ENCODE data around the gene NAGLU.
A peak's percentile ranks its signal among the peaks of the same experiment; 100 is the strongest.

Gene NAGLU

GRCh38 chr17:42536048-42536371, at the start of gene NAGLU:
NAGLU (plus strand) TSS chr17:42536241; CDS start chr17:42536273, 32 bp downstream.
- DNase-seq, result peak; percentile 95

DNA sequence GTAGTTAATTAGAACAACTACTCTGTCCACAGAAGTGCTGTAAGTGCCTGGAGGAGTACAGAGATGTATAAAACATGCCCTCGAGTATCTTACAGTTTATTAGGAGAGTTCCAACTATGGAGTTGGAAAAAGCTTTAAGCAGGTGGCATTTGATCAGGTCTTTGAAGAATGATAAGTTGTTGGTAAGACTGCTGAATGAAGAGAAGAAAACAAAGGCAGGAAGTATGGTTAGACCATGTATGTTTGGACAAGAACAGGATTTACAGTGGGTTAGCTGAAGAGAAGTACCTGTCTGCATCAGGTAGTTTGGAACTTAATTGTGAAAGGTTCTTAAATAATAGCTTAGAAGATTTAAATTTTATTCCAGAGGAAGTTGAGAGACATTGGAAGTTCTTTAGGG, 48.0 kb upstream of the NAGLU start:
- DNase-seq, result no peak

DNA sequence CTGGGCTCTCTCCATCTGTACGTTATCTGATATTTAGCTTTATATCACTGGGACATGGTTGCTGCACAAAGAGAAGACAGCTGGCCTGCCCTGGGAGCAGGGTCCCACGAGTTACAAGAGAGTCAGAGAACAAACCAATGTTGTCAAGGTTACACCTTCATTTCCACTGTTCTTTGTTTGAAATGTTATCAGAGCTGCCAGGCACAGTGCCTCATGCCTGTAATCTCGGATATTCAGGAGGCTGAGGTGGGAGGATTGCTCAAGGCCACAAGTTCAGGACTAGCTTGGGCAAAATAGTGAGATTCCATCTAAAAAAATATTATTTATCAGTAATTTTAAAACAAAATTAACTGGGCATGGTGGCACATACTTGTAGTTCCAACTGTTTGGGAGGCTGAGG, 42.7 kb upstream of the NAGLU start:
- DNase-seq, result no peak

DNA sequence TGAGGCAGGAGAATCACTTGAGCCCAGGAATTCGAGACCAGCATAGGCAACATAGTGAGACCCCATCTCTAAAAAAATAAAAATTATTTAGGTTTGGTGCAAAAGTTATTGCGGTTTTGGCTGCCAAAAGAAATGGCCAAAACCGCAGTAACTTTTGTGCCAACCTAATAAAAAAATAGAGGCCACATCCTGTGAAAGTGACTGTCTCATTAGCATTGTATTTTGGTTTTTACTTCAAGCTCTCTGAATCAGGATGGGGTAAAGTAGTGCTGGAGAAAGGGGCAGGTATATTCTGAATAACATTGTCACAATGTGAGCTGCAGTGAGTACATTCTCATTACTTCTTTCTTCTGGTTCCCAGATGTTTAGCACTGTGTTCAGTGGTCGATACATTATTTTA, 41.4 kb upstream of the NAGLU start:
- DNase-seq, result no peak

DNA sequence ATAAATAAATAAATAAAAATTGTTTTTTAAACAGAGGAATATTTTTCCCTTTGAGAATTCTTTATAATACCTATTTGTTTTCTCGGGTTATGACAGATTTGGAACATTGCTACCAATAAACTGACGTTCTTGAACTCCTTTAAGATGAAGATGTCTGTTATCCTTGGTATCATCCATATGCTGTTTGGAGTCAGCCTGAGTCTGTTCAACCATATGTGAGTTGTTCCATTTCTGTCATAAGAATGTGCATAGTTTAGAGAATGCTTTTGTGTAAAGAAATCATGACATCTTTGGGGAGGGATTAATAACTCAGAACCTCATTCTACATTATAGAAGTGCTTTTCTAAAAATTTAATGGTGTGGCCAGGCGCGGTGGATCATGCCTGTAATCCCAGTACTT, 37.2 kb upstream of the NAGLU start:
- DNase-seq, result no peak

DNA sequence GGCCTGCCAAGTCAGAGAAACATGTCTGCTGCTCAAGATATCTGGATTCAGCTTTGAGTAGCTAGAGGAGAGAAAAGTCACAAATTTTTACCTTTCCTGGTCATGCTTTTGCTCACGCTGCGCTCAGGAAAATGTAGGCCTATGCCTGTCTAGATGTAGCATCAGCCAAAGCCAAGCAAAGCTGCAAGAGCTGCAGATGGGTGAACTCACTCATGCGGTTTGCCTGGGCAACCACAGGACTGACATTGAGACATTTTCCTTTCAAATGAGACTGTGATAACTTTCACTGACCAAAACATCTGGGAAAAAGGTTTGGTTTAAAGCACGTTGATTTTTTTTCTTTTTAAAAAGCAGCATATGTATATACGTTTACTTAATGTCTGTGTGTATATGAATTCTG, 34.0 kb upstream of the NAGLU start:
- DNase-seq, result no peak

DNA sequence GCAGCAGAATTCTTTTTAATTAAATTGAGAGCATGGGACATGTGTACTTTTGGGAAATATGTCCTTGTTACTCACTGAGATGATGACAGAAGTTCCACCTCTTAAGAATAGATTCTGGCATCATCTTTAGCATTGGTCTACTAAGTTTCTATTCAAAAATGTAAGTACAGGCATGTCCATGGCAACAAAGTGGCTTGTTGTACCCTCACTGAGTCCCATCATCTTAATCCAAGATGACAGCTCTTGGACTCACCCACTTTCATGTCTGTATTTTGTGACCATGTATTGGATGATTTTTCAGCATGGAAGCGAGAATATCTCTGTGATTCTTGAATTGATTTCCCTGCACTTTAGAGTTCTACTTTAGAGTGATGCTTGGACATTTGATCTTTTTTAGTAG, 33.1 kb upstream of the NAGLU start:
- DNase-seq, result no peak

- no peak for DNase-seq
Observed at GRCh38 chr17:42507671-42508070, 28.4 kb upstream of the NAGLU start.

- DNase-seq, result no peak
Observed at GRCh38 chr17:42508426-42509165, 27.4 kb upstream of the NAGLU start.

DNA sequence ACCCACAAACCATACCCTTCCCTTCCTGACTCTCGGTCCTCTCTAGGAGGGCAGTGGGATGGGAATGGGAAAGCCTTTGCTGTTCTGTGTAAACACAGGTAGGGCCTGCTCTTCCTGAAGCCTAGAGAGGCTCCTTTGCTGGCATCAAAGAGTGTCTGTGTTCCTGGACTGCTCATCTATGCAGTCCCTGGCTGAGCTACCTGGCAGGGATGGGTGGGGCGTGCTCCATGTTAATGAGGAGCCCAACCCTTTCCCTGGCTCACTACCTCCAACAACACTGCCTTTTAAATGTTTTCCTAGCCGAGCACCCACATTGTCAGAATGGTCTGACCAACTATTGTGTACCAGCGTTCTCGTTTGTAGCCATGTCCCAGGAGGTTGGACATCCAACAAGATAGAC, 26.6 kb upstream of the NAGLU start:
- no peak for DNase-seq

DNA sequence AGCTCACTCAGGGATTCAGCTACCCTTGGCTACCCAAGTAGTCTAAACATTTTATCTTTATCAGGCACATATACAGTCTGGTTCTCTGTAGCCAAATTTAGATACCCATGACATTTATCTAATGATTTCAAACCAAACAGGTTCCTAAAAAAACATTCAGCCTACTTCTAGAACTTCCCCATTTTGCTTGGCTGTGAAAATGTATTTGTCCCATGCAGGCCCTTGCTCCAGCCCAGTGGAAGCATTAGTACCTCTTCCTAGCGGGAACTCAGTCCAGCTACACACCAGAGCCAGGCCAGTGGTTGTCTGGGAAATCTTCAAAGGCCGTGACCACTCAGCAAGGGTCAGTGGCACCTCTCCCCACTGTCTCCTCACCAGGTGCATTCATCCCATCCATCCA, 26.2 kb upstream of the NAGLU start:
- no peak for DNase-seq

GRCh38 chr17:42512246-42512645, 23.8 kb upstream of the NAGLU start:
- no peak for DNase-seq

DNA sequence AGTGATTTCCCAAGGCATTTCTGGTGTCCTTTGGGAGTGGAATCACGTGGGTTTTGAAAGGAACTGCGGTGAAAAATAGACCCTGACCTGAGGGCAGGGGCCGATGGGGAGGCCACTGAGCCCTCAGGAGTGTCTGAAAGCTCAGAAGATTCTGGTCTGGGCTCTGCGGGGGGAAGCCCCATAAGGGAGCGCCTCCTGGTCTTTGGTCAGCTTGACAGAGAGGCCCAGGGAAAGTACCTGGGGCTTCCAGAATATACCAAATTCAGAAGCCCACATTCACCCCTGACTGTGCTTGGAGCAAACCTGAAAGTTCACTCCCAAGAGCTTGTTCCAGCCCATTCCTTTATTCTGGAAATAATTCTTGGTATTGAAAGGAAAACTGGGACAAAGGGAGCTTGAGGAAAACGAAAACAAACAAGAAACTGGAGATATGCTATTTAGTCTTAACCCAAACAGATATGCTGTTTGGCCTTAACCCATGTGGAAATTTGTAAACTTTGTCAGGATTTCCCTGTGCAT, 23.2 kb upstream of the NAGLU start:
- DNase-seq, result no peak

GRCh38 chr17:42513686-42514085, 22.4 kb upstream of the NAGLU start:
- no peak for DNase-seq

- no peak for DNase-seq
Observed at GRCh38 chr17:42514279-42514678, 21.8 kb upstream of the NAGLU start.

DNA sequence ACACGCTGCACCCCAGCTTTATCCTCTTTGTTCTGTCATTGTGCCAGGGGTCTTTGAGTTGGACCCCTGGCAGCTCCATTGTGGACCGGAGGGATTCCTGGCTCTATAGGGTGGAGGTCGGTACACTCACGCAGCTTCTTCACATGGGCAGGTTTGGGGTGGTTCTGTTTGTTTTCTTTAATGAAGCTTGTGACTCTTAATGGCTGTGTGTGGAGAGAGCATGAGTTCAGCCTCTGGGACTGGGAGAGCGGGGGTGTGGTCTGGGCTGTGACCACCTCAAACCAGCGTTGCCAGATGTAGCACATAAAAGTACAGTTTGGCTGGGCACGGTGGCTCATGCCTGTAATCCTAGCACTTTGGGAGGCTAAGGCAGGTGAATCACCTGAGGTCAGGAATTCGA, 21.2 kb upstream of the NAGLU start:
- DNase-seq, result no peak

DNA sequence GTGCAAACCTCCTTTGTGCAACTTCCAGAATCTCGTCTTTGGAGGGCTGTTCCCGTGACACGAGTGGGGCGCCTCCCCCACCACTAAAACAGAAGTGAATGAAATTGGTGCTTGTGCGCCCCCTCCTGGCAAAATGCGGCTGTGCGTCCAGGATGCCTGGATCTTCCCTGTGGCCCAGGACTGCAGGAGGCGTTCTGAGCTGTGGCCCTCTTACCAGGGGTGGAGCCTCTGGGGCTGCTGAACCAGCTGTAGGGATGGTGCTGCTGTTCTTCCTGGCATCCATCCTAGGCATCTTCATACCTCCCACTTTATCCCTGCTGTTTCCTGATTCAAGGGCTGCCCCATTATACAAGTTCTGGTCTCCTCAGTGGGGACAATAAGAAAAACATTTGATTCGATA, 18.5 kb upstream of the NAGLU start:
- peak; percentile 94 for DNase-seq

DNA sequence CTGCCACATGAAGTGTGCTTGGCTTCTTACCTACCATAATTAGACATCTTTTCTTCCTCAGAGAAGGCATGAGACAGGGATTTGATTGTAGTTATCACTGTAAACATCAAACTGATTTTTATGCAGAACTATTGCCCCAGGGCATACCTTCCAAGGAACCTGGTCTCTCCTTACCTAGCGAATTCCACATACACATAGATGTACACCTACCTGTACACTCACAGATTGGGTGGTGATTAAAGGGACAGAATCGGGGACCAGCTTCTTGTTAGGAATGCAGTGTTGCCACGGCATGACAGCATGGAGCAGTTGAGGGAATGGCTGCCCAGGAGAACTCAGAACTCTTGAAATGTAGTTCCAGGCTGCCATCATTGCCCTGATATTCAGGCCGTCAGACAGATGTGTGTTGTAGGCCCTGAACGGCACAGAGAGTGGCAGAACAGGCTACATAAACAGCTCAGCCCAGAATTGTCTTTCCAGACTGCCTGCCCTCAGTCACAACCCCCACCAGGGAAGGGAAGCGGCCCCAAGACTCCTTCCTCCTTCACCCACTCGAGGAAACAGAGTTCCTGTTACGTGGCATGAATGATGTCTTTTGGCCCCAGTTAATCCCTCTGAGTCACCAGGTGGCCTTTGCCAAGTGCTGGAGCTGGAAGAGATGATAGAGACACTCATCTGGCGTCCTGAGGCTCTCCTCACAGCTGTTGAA, 17.8 kb upstream of the NAGLU start:
- DNase-seq, result no peak

GRCh38 chr17:42518755-42519545, 17.1 kb upstream of the NAGLU start:
- no peak for DNase-seq

DNA sequence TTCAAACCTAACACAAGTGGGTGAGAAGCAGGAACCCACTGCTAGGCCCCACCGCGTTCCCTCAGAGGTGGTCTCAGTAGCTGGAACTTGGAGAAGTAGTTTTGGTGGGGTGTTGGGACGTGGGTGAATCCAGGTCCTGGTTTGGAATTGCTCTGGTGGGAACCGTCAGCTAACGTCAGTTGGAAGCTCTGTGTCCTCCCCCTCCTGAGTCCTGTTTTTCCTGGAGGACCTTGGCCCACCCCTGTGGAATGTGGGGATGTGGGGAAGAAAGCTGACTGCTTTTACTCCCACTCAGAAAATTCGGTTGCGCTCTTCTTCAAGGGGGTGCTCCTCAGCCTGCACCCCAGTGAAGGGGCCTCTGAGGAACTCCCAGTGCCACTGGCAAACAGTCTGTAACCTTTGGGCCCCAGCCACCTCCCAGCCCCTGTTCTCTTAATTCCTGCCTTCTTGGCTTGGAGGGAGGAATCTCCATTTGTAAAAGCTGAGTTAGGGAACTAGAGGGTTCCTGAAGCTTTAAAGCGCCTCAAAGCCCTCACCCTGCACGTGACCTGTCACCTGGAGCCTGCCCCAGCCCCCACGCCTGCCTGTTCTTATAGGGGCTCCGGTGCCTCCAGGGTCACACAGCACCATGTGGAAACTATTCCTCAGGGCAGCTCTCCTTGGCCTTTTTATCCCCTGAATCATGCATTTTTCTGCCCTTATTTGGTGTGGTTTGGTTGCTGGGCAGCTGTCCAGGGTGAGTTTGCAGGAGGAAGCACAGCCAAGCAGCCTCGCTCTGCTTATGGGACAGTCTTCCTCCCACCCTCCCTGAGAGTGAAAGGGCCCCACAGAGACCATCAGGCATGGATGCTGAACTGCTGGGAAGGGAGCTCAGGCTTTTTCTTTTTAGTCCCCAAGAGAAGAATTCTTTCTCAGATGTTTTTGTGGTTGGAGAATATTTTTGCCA, 16.2 kb upstream of the NAGLU start:
- no peak for DNase-seq

DNA sequence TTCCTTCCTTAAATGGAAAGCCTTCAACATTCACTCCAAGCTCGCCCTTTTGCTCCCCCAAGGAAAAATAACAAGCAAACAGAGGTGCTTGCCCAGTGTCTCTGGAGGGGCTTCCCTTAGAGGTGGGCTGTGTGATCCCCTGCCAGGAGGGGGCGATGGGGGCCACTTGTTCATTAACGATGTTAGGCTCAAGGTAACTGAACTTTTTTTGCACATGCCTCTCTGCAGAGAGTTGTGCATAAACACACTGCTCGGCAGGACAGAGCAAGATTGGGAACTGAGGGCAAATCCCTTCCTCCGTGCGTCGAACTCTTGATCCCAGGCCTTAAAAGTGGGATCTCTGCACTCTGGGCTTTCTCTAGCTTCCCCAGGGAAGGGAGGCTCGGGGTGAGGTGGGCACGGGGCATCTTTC, 15.5 kb upstream of the NAGLU start:
- DNase-seq, result no peak

- no peak for DNase-seq
Observed at GRCh38 chr17:42521036-42521435, 15.0 kb upstream of the NAGLU start.
